HUES48 (cell line): ENCODE data around the gene NDUFAF2.
A peak's percentile ranks its signal among the peaks of the same experiment; 100 is the strongest.

Experiments used
- H3K27ac ChIP-seq: one replicate; pipeline ENCODE4 v1.7.0; 2013; ENCODE audit warnings: low read depth, low read length, inconsistent platforms
- H3K27me3 ChIP-seq: 2 replicates; pipeline ENCODE4 v1.6.1; 2013; ENCODE audit warnings: mild to moderate bottlenecking, low read length; ENCODE audit not compliant: control insufficient read depth, insufficient read depth
- H3K36me3 ChIP-seq: 2 replicates; pipeline ENCODE4 v1.6.1; 2013; ENCODE audit warnings: low read length; ENCODE audit not compliant: control insufficient read depth, insufficient read depth
- H3K4me1 ChIP-seq: 2 replicates; pipeline ENCODE4 v1.6.1; 2013; ENCODE audit warnings: mild to moderate bottlenecking, low read length; ENCODE audit not compliant: control insufficient read depth, insufficient read depth
- H3K4me3 ChIP-seq: 2 replicates; pipeline ENCODE4 v1.5.1; 2013; ENCODE audit warnings: mild to moderate bottlenecking, low read depth, low read length
- H3K9ac ChIP-seq: 2 replicates; pipeline ENCODE4 v1.6.1; 2013; ENCODE audit warnings: mild to moderate bottlenecking, low read depth, low read length, moderate library complexity
- H3K9me3 ChIP-seq: 2 replicates; pipeline ENCODE4 v1.6.1; 2013; ENCODE audit warnings: low read length; ENCODE audit not compliant: control insufficient read depth, insufficient read depth

NDUFAF2 gene

DNA sequence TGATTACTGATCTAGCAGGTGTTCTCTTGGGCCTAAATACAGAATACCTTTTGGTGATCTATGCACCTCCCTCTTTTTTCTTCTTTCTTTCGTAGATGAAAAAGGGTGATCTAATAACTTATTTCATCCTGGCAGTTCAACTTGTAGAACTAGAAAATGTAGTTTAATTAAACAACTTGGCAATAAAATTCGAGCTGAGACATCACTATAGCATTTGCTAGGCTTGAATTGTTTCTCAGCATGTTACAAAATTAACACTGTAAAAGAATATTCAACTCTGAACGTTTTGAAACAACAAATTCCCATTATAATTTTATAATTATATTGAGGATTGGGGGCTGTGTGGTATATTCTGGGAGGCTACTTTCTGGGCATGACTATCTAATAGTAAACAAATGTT lies 197.8 kb downstream of the NDUFAF2 start:
- H3K9me3 ChIP-seq: no peaks in the 10 kb centered on the region
- no peaks in the 10 kb centered on the region for H3K27me3 ChIP-seq
- no peak overlapping the region for H3K4me3 ChIP-seq
- H3K9ac ChIP-seq: no peak overlapping the region
- no peaks in the 10 kb centered on the region for H3K4me1 ChIP-seq
- H3K27ac ChIP-seq: no peak overlapping the region
- no peaks in the 10 kb centered on the region for H3K36me3 ChIP-seq

DNA sequence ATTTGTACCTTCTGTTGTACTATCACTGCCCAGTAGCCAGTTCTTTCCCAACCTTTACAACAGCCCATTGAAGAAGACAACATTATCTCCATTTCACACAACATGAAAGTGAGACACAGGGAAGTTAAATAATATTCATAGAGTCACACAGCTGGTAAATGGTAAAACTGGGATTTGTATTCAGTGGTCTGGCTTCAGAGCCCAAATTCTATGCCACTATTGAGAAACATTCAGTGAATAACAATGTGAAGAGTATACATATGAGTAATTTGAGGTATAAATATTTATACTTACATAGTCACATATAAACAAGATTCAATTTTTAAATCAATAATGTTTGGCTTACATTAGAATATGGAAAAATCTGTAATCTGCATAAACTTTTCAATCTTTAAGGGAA lies 203.5 kb downstream of the NDUFAF2 start:
- H3K9ac ChIP-seq: no peak overlapping the region
- no peaks in the 10 kb centered on the region for H3K9me3 ChIP-seq
- no peak overlapping the region for H3K27ac ChIP-seq
- H3K36me3 ChIP-seq: no peaks in the 10 kb centered on the region
- no peak overlapping the region for H3K4me3 ChIP-seq
- no peaks in the 10 kb centered on the region for H3K27me3 ChIP-seq
- H3K4me1 ChIP-seq: no peaks in the 10 kb centered on the region

- Histone ChIP-seq H3K9me3 (no peaks in the 10 kb centered on the region), H3K27ac (no peak overlapping the region), H3K4me3 (no peak overlapping the region), H3K27me3 (no peaks in the 10 kb centered on the region), H3K4me1 (no peaks in the 10 kb centered on the region), H3K9ac (no peak overlapping the region), H3K36me3 (peaks cover under 1% of the 10 kb centered on the region; the same call in 1 of the 2 replicates)
Measured at GRCh38 chr5:61151893-61152292, 206.9 kb downstream of the NDUFAF2 start.

- no peak overlapping the region for H3K9ac ChIP-seq
- H3K4me1 ChIP-seq: peaks cover 3% of the 10 kb centered on the region; the same call in 1 of the 2 replicates
- H3K27me3 ChIP-seq: no peaks in the 10 kb centered on the region
- H3K4me3 ChIP-seq: no peak overlapping the region
- no peaks in the 10 kb centered on the region; the same call in 1 of the 2 replicates for H3K9me3 ChIP-seq
- peaks cover 37% of the 10 kb centered on the region for H3K36me3 ChIP-seq
- H3K27ac ChIP-seq: no peak overlapping the region
Measured at GRCh38 chr5:61159070-61159469, 214.1 kb downstream of the NDUFAF2 start.

DNA sequence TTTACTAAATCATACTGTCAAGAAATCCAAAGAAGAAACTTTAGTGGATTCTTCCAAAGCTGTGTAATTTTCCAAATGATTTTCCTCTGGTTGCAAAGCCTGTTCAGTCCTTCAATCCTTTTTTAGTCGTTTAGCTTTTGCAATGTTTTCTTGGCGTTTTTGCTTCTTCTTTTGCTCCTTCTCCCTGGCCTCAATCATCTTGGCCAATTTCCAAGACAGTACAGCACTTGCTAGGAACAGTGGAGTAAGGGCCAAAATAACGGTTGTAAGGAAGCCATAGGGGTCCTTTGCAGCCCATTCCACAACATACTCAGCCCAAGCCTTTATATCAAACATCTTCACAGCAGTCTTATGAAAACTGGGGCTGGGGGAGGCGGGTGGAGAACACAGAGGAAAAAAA lies 214.8 kb downstream of the NDUFAF2 start:
- Histone ChIP-seq H3K27me3 (no peaks in the 10 kb centered on the region), H3K4me3 (no peak overlapping the region), H3K4me1 (peaks cover 3% of the 10 kb centered on the region; the same call in 1 of the 2 replicates), H3K9ac (no peak overlapping the region), H3K36me3 (peaks cover 37% of the 10 kb centered on the region), H3K27ac (no peak overlapping the region), H3K9me3 (no peaks in the 10 kb centered on the region; the same call in 1 of the 2 replicates)

DNA sequence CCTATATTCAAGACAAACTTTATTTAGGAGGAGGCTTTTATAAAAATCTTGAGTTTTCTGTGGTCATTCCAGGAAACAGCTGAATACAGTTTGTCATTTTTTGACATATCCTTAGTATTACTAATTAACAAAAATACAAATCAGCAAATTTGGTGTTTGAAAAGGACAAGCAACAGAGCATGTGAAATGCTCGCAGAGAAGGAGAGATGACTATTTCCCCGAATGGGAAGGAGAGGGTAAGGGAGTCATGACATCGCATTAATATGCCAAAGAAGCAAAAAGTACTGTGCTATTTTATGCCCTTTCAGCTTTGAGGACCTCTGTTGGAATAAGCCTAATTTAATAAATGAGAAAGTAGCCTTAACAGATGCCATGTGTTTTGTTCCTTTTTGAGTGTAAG lies 215.5 kb downstream of the NDUFAF2 start:
- Histone ChIP-seq H3K27me3 (no peaks in the 10 kb centered on the region), H3K9me3 (no peaks in the 10 kb centered on the region; the same call in 1 of the 2 replicates), H3K36me3 (peaks cover 37% of the 10 kb centered on the region), H3K4me1 (peaks cover 8% of the 10 kb centered on the region), H3K27ac (no peak overlapping the region), H3K9ac (no peak overlapping the region), H3K4me3 (peak overlapping the region; percentile 97; the same call in 1 of the 2 replicates)

- Histone ChIP-seq H3K9ac (peak within 1 kb of the TSS; percentile 92), H3K36me3 (peaks cover 35% of the 10 kb centered on the region), H3K9me3 (no peaks in the 10 kb centered on the region; the same call in 1 of the 2 replicates), H3K27ac (peak within 1 kb of the TSS; percentile 85), H3K27me3 (no peaks in the 10 kb centered on the region), H3K4me3 (peak within 1 kb of the TSS; percentile 97), H3K4me1 (peaks cover 9% of the 10 kb centered on the region)
Measured at GRCh38 chr5:61162010-61162831, 217.2 kb downstream of the NDUFAF2 start, which contains the start of gene SMIM15. Gene SMIM15, minus strand, starts transcription at chr5:61162468. Its CDS starts 2,297 bp downstream, at chr5:61160171.

- Histone ChIP-seq H3K36me3 (peaks cover 30% of the 10 kb centered on the region), H3K9ac (peak overlapping the region; percentile 92), H3K9me3 (no peaks in the 10 kb centered on the region; the same call in 1 of the 2 replicates), H3K27ac (peak overlapping the region; percentile 85), H3K4me1 (peaks cover 9% of the 10 kb centered on the region), H3K27me3 (no peaks in the 10 kb centered on the region), H3K4me3 (peak overlapping the region; percentile 97)
Measured at GRCh38 chr5:61162832-61163567, 218.0 kb downstream of the NDUFAF2 start.

DNA sequence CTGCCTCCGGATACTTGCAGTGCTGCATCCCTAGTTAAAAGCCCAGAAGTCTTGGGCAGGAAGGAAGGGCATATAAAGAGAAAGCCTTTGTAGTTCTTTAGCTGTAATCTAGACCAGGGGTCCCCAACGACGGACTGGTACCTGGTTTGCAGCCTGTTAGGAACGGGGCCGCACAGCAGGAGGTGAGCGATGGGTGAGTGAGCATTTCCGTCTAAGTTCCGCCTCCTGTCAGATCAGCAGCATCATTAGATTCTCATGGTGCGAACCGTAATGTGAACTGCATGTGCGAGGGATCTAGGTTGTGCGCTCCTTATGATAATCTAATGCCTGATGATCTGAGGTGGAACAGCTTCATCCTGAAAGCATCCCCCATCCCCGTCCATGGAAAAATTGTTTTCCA lies 218.9 kb downstream of the NDUFAF2 start:
- H3K4me3 ChIP-seq: peak overlapping the region; percentile 97
- H3K27ac ChIP-seq: no peak overlapping the region
- H3K9ac ChIP-seq: no peak overlapping the region

GRCh38 chr5:61167382-61167781 lies 222.4 kb downstream of the NDUFAF2 start:
- Histone ChIP-seq H3K27ac (no peak overlapping the region), H3K9ac (no peak overlapping the region), H3K9me3 (no peaks in the 10 kb centered on the region; the same call in 1 of the 2 replicates), H3K27me3 (no peaks in the 10 kb centered on the region), H3K36me3 (no peaks in the 10 kb centered on the region), H3K4me1 (peaks cover 10% of the 10 kb centered on the region), H3K4me3 (no peak overlapping the region)

More for the DNA sequence above, 218.9 kb downstream of the NDUFAF2 start:
- Histone ChIP-seq H3K9me3 (no peaks in the 10 kb centered on the region; the same call in 1 of the 2 replicates), H3K36me3 (peaks cover 21% of the 10 kb centered on the region), H3K4me1 (peaks cover 13% of the 10 kb centered on the region), H3K27me3 (no peaks in the 10 kb centered on the region)
